Measurements from ENCODE around the gene BRD7. TPM values are rescaled to one million over a fixed set of nuclear protein-coding genes. Genes with fewer than 3 reads are reported as not detected.

The BRD7 gene
- total and polyA plus RNA-seq, 10 of the 15 experiments (the other 5 are each of a cell fraction or from before 2014, with no cell fraction given) = 16.9 to 74.7 (median 52.0) TPM

- no peaks in the 10 kb centered on the region for H3K4me1 ChIP-seq (ENCODE audit: control insufficient read depth, insufficient read depth, low read length)
- TF ChIP-seq SKIL (IDR thresholded peaks at IDR 0.05; ENCODE audit: low read depth, poor library complexity, severe bottlenecking) = no peak
- TF ChIP-seq ATF2 (IDR thresholded peaks at IDR 0.05; ENCODE audit: low read length) = no peak
- TF ChIP-seq KDM1A (IDR thresholded peaks at IDR 0.05; ENCODE audit: borderline replicate concordance) = no peak
- TF ChIP-seq PAX5 (IDR thresholded peaks at IDR 0.05; ENCODE audit: borderline replicate concordance, low read depth, low read length) = no peak
- TF ChIP-seq TCF12 (IDR thresholded peaks at IDR 0.05; ENCODE audit: low read depth, low read length) = no peak
- TF ChIP-seq NBN (IDR thresholded peaks at IDR 0.05) = no peak
- no peak for TF ChIP-seq MTA2 (IDR thresholded peaks at IDR 0.05; ENCODE audit: low read depth)
- TF ChIP-seq NFIC (IDR thresholded peaks at IDR 0.05; ENCODE audit: low read depth, low read length) = no peak
- no peak for TF ChIP-seq SP1 (IDR thresholded peaks at IDR 0.05; ENCODE audit: low read depth, low read length)
- TF ChIP-seq IRF4 (IDR thresholded peaks at IDR 0.05; ENCODE audit: low read depth, low read length) = no peak
- no peak for TF ChIP-seq ZBED1 (IDR thresholded peaks at IDR 0.05; ENCODE audit: borderline replicate concordance)
- no peak for TF ChIP-seq WRNIP1 (IDR thresholded peaks at IDR 0.05; ENCODE audit: borderline replicate concordance, low read depth, low read length)
- TF ChIP-seq ZNF207 (IDR thresholded peaks at IDR 0.05; ENCODE audit: borderline replicate concordance) = no peak
- RAD21 ChIA-PET (ENCODE audit: unreplicated experiment) = no interaction called here
- CTCF ChIA-PET = interaction anchor here (2.4 kb wide), 1 partner anchor 433 kb away, joined by 9 read pairs; no protein-coding TSS in a partner anchor
- POLR2A ChIA-PET = no interaction called here
- intact Hi-C loops (cut with micrococcal nuclease; ENCODE audit: unreplicated experiment) = loop anchor here (10.0 kb wide), 1 partner anchor 131 kb away; no protein-coding TSS in a partner anchor
- ATAC-seq (no peak), FAIRE-seq (no peak), DNase-seq (ENCODE audit: low read depth, low spot score) (no peak)
- no peaks in the 10 kb centered on the region for H3K36me3 ChIP-seq (ENCODE audit: control insufficient read depth in 2 of 2, insufficient read depth in 2 of 2, low read length in 1 of 2)
- no peaks in the 10 kb centered on the region for H3K27me3 ChIP-seq (replicated peaks in 1 of 2; ENCODE audit: control insufficient read depth in 2 of 2, insufficient read depth in 2 of 2, low read length in 1 of 2)
- H3K9ac ChIP-seq (ENCODE audit: control insufficient read depth, insufficient read depth, low read length) = no peak overlapping the region
- no peak overlapping the region for H3K4me3 ChIP-seq
- BruUV-seq (replicated peaks) = no TSS peak
- H4K20me1 ChIP-seq (ENCODE audit: control insufficient read depth, insufficient read depth) = no peaks in the 10 kb centered on the region
- no peaks in the 10 kb centered on the region; the same call in 2 of the 3 replicates for H3K9me3 ChIP-seq (replicated peaks; ENCODE audit: control insufficient read depth, insufficient read depth, low read length)
- WGBS (ENCODE audit: insufficient coverage, insufficient replicate concordance, low lambda C conversion rate, missing lambda C conversion rate) = 7% methylated on average over 4 of the region's 4 CpGs
- H3K27ac ChIP-seq (ENCODE audit: control insufficient read depth, insufficient read depth) = no peak overlapping the region
- peaks cover 2% of the 10 kb centered on the region for H3K79me2 ChIP-seq (ENCODE audit: control insufficient read depth, insufficient read depth, low read length)
- SMC1A ChIA-PET (ENCODE audit: uncharacterized antibody, unreplicated experiment) = interaction anchor here (0.7 kb wide), 1 partner anchor 348 kb away, joined by 3 read pairs; the partner anchor contains the start of gene CNEP1R1
- in situ Hi-C loops (cut with MboI) = no loop called here
- H3K4me2 ChIP-seq (ENCODE audit: control insufficient read depth, insufficient read depth) = no peak overlapping the region
- H2AFZ ChIP-seq (ENCODE audit: control insufficient read depth, low read depth, low read length) = no peak overlapping the region
Observed at GRCh38 chr16:50373345-50373701, 4.5 kb upstream of the BRD7 start.

Data from GM12878 (cell line).